Vagina (tissue), 2 donors: Measurements from ENCODE around the gene SLC44A3. TPM values are rescaled to one million over a fixed set of nuclear protein-coding genes. Genes with fewer than 3 reads are reported as not detected.

Experiments
- DNase-seq, 2 donors: peaks; one replicate each; pipeline ENCODE4 v3.0.0-alpha.2; 2017; ENCODE audit errors: extremely low spot score in 2 of 2
- H3K27ac ChIP-seq: fragments of 200-600 bp; sonication (generic); one replicate; pipeline ENCODE4 v1.5.1; 2019
- H3K27me3 ChIP-seq: fragments of 200-600 bp; sonication (generic); one replicate; pipeline ENCODE4 v1.5.1; 2019
- H3K36me3 ChIP-seq, 2 donors: fragments of 200-600 bp; sonication (generic); one replicate each; pipeline ENCODE4 v1.5.1; 2017 to 2019
- H3K4me1 ChIP-seq: fragments of 200-600 bp; sonication (generic); one replicate; pipeline ENCODE4 v1.5.1; 2019
- H3K4me3 ChIP-seq, 2 donors: fragments of 200-600 bp; sonication (generic); 1 replicate in 1 of 2; 2 replicates in 1 of 2; pipeline ENCODE4 v1.5.1; 2016 to 2019
- H3K9me3 ChIP-seq: fragments of 200-600 bp; sonication (generic); one replicate; pipeline ENCODE4 v1.5.1; 2019
- POLR2A ChIP-seq, 2 donors: fragments of 450-650 bp; IDR thresholded peaks; one replicate each; pipeline ENCODE4 v1.6.1; 2017; ENCODE audit warnings: antibody characterized with exemption in 2 of 2, mild to moderate bottlenecking in 2 of 2, moderate library complexity in 2 of 2
- POLR2AphosphoS5 ChIP-seq, 2 donors: sonication (generic); formaldehyde crosslinking; IDR thresholded peaks; one replicate each; pipeline ENCODE4 v1.9.0; 2017; ENCODE audit warnings: antibody characterized with exemption in 2 of 2, mild to moderate bottlenecking in 2 of 2, low read depth in 1 of 2; ENCODE audit not compliant: insufficient read depth in 1 of 2
- intact Hi-C: fragments of 100-400 bp; cut with DNase I; formaldehyde crosslinking; loops from one replicate; pipeline ENCODE4 v1.15.1; 2023
- total RNA-seq: library from RNA; depleted of rRNA; stranded (reverse); fragments of >200 nt; gene quantifications from one replicate; pipeline ENCODE4 v1.2.3, GENCODE V29; 2016
- TF ChIP-seq, protein P1 (sequence below), 3 experiments: fragments of 450-650 bp in 2 of 3; fragments of 200-600 bp in 1 of 3; sonication (generic) in 1 of 3; IDR thresholded peaks; one replicate each; pipeline ENCODE4 v1.5.1; 2017 to 2019; ENCODE audit warnings: antibody characterized with exemption in 3 of 3, mild to moderate bottlenecking in 2 of 3, moderate library complexity in 2 of 3

SLC44A3 gene
- total RNA-seq, 1 donor from 2014 or later, result 6.6 TPM

DNA sequence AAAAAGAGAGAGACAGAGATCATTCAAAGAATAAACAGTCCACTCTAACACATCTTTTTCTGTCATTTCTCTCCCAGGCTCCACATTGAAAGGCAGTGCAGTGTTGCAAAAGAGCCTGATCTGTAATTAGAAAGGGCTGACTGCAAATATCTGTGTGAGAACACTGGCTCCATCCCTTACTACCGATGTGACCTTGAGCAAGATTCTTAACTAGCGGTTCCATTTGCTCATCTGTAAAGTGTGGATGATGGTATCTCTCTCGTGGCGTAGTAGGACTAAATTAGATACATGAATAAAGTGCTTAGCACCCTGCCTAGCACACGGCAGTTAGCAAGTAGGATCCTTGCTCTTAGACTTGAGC, 26.9 kb upstream of the SLC44A3 start:
- no peaks in the 10 kb centered on the region for H3K36me3 ChIP-seq
- peak in 1 of 2 donors; percentile 3 for TF ChIP-seq POLR2AphosphoS5 (IDR thresholded peaks at IDR 0.05; ENCODE audit: insufficient read depth in 1 of 2, low read depth in 1 of 2)
- TF ChIP-seq, protein P1, sequence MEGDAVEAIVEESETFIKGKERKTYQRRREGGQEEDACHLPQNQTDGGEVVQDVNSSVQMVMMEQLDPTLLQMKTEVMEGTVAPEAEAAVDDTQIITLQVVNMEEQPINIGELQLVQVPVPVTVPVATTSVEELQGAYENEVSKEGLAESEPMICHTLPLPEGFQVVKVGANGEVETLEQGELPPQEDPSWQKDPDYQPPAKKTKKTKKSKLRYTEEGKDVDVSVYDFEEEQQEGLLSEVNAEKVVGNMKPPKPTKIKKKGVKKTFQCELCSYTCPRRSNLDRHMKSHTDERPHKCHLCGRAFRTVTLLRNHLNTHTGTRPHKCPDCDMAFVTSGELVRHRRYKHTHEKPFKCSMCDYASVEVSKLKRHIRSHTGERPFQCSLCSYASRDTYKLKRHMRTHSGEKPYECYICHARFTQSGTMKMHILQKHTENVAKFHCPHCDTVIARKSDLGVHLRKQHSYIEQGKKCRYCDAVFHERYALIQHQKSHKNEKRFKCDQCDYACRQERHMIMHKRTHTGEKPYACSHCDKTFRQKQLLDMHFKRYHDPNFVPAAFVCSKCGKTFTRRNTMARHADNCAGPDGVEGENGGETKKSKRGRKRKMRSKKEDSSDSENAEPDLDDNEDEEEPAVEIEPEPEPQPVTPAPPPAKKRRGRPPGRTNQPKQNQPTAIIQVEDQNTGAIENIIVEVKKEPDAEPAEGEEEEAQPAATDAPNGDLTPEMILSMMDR (IDR thresholded peaks at IDR 0.05), result no peak
- no peak for DNase-seq
- H3K27ac ChIP-seq, result peak overlapping the region; percentile 81
- H3K9me3 ChIP-seq, result no peaks in the 10 kb centered on the region
- no peak overlapping the region for H3K4me3 ChIP-seq
- intact Hi-C loops, result no loop called here
- no peaks in the 10 kb centered on the region for H3K27me3 ChIP-seq
- peaks cover 22% of the 10 kb centered on the region for H3K4me1 ChIP-seq

DNA sequence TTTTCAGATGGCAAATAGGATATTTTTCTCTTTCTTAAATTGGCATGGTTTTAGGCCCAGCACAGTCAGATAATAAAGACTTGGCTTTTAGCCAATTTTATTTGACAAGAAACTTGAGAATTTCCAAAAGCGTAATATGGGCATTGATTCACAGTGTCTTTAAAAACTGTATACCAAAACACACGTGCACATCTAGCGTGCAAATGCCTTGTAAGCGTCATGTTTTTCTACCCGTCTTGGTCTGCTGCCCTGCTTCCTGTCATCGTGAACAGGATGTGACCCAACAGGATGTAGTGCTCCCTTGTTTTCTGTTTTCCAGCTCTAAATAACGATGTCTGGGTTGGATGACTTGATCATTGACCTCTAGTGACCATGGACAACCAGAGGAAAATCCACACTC, 24.7 kb upstream of the SLC44A3 start:
- Histone ChIP-seq H3K27ac (no peak overlapping the region), H3K36me3 (no peaks in the 10 kb centered on the region), H3K27me3 (no peaks in the 10 kb centered on the region), H3K4me1 (peaks cover 22% of the 10 kb centered on the region), H3K9me3 (no peaks in the 10 kb centered on the region), H3K4me3 (no peak overlapping the region)
- no peak for DNase-seq
- TF ChIP-seq POLR2A (IDR thresholded peaks at IDR 0.05) (no peak), POLR2AphosphoS5 (IDR thresholded peaks at IDR 0.05; ENCODE audit: insufficient read depth in 1 of 2, low read depth in 1 of 2) (no peak)
- intact Hi-C loops, result no loop called here

DNA sequence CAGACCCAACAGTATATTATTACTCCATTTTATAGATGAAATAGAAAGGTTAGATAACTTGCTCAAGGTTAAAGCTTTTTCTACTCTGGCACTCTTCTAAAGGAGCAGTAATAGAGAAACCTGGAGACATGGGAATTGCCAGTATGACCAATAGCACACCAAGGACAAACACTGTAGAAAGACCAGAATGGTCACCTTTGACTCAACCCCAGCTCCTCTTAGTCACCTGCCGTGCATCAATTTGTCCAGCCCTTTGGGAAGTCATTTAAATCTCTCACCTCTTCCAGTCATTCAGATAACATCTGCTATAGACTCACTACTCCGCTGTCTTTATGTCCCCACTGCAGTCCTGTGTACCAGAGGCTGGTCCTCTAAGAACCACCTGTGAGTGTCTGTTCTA, 23.9 kb upstream of the SLC44A3 start:
- H3K9me3 ChIP-seq, result no peaks in the 10 kb centered on the region
- H3K4me1 ChIP-seq, result peaks cover 23% of the 10 kb centered on the region
- no peak for DNase-seq
- H3K36me3 ChIP-seq, result no peaks in the 10 kb centered on the region
- no peak overlapping the region for H3K27ac ChIP-seq
- H3K27me3 ChIP-seq, result no peaks in the 10 kb centered on the region
- intact Hi-C loops, result no loop called here
- no peak overlapping the region for H3K4me3 ChIP-seq
- TF ChIP-seq POLR2AphosphoS5 (IDR thresholded peaks at IDR 0.05; ENCODE audit: insufficient read depth in 1 of 2, low read depth in 1 of 2) (no peak), POLR2A (IDR thresholded peaks at IDR 0.05) (no peak)
- TF ChIP-seq, protein P1 (IDR thresholded peaks at IDR 0.05), result no peak

DNA sequence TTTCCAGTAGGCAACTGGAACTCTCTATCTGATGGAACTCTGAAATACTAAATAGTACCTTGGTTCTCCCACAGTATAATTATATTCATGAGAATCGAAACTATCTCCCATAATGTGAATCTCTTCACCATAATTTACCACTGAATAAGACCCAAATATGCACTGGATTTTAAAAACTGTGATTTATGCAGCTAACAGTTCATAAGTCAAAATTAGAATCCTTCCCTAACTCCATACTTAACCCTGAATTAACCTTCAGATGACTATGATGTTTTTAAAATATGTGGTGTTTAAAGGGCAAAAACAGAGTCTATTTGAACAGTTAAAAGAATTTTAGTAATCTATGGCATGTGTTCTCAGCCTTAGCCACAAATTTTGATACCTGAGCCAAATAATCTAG, 22.9 kb upstream of the SLC44A3 start:
- no peak overlapping the region for H3K27ac ChIP-seq
- no peak overlapping the region for H3K4me3 ChIP-seq
- no peak for TF ChIP-seq POLR2A (IDR thresholded peaks at IDR 0.05)
- TF ChIP-seq POLR2AphosphoS5 (IDR thresholded peaks at IDR 0.05; ENCODE audit: insufficient read depth in 1 of 2, low read depth in 1 of 2), result no peak
- H3K36me3 ChIP-seq, result no peaks in the 10 kb centered on the region
- no peaks in the 10 kb centered on the region for H3K9me3 ChIP-seq
- no peak for DNase-seq
- no peaks in the 10 kb centered on the region for H3K27me3 ChIP-seq
- intact Hi-C loops, result no loop called here
- peaks cover 28% of the 10 kb centered on the region for H3K4me1 ChIP-seq

DNA sequence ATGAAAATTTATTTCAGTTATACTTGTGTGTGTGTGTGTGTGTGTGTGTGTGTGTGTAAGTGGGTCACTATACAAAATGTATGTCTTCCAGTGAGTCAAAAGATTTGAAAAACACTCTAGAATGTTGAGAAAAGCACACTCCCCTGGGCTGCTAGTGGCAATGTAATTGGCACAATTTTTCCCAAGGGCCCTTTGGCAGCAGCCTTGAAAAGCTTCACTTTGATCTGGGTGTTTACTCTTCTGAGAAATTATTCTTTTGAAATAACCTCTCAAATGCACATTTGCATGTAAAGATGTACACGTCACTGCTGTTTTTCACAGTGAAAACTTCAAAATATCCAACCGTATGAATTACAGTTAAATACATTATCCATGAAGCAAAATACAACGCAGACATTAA, 22.1 kb upstream of the SLC44A3 start:
- no peaks in the 10 kb centered on the region for H3K9me3 ChIP-seq
- intact Hi-C loops, result no loop called here
- DNase-seq, result no peak
- no peaks in the 10 kb centered on the region for H3K36me3 ChIP-seq
- H3K4me1 ChIP-seq, result peaks cover 24% of the 10 kb centered on the region
- H3K4me3 ChIP-seq, result no peak overlapping the region
- TF ChIP-seq POLR2AphosphoS5 (IDR thresholded peaks at IDR 0.05; ENCODE audit: insufficient read depth in 1 of 2, low read depth in 1 of 2) (no peak), POLR2A (IDR thresholded peaks at IDR 0.05) (no peak)
- TF ChIP-seq, protein P1 (IDR thresholded peaks at IDR 0.05), result no peak
- no peak overlapping the region for H3K27ac ChIP-seq
- no peaks in the 10 kb centered on the region for H3K27me3 ChIP-seq

DNA sequence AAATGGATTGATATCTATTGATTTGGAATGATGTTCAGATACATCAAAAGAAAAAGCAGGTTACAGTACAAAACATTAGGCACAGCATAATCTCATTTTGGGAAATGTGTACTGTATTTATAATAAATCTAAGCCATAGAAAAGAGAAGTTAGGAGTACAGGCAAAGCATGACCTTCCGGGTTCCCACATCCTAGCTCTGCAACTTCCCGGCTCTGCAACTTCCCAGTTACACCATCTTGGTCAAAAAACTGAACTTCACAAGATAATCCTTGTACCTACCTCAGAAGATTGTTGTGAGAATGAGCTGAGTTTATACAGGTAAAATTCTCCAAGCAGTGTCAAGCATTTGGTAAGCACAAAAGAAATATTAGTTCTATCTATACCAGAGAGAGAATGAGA, 21.7 kb upstream of the SLC44A3 start:
- TF ChIP-seq, protein P1 (IDR thresholded peaks at IDR 0.05), result no peak
- TF ChIP-seq POLR2A (IDR thresholded peaks at IDR 0.05) (no peak), POLR2AphosphoS5 (IDR thresholded peaks at IDR 0.05; ENCODE audit: insufficient read depth in 1 of 2, low read depth in 1 of 2) (no peak)
- no peak overlapping the region for H3K27ac ChIP-seq
- H3K4me3 ChIP-seq, result no peak overlapping the region
- no peaks in the 10 kb centered on the region for H3K9me3 ChIP-seq
- H3K4me1 ChIP-seq, result peaks cover 24% of the 10 kb centered on the region
- intact Hi-C loops, result no loop called here
- no peak for DNase-seq
- H3K36me3 ChIP-seq, result no peaks in the 10 kb centered on the region
- H3K27me3 ChIP-seq, result no peaks in the 10 kb centered on the region
